Neural cell (in vitro differentiated cells): Measurements from ENCODE around the gene CHRM1.

Experiments
- EP300 ChIP-seq: fragments of 450-650 bp; conservative IDR thresholded peaks from 2 replicates; pipeline ENCODE4 v1.6.1; 2014; ENCODE audit warnings: antibody characterized with exemption, mild to moderate bottlenecking, moderate library complexity; ENCODE audit not compliant: poor library complexity, severe bottlenecking
- EZH2 ChIP-seq: fragments of 200-600, 300-800 bp; shearing (Covaris generic), sonication (generic); IDR thresholded peaks from 2 replicates; pipeline ENCODE4 v1.6.1; 2014; ENCODE audit warnings: antibody characterized with exemption, low read length, borderline replicate concordance, mild to moderate bottlenecking; ENCODE audit not compliant: insufficient read depth, poor library complexity, severe bottlenecking
- POLR2AphosphoS5 ChIP-seq: IDR thresholded peaks from 2 replicates; pipeline ENCODE4 v1.6.1; 2012
- TF ChIP-seq, protein P1 (sequence below): fragments of 450-650 bp; IDR thresholded peaks from 2 replicates; pipeline ENCODE4 v1.5.1; 2014; ENCODE audit warnings: antibody characterized with exemption, mild to moderate bottlenecking, moderate library complexity; ENCODE audit not compliant: poor library complexity, severe bottlenecking

DNA sequence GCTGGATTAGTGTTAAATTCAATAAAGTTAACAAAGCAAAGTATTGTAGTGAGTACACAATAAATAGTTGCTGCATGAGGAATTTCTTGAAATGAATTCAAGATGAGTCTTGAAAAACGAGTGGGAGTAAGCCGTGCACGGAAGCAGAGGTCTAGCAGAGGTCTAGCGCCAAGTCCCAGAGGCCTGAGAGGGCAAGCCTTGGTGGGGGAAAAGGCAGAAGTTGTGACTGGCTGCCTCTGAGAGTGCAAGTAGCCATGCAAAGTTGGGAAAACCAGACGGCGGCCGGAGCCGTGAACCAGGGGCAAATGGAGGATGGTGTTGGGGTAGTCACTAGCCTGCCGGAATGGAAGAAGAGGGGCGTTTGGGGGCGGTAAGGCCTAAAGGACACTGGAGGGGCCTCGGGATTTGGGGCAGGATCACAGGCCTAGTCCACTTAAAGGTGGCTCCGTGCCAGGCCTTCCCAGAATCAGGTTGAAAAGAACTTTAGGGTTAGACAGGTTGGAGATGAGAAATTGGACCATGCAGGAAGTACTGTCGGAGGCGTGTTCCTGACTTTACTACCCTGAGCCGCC lies 40.8 kb downstream of the CHRM1 start:
- TF ChIP-seq, protein P1, sequence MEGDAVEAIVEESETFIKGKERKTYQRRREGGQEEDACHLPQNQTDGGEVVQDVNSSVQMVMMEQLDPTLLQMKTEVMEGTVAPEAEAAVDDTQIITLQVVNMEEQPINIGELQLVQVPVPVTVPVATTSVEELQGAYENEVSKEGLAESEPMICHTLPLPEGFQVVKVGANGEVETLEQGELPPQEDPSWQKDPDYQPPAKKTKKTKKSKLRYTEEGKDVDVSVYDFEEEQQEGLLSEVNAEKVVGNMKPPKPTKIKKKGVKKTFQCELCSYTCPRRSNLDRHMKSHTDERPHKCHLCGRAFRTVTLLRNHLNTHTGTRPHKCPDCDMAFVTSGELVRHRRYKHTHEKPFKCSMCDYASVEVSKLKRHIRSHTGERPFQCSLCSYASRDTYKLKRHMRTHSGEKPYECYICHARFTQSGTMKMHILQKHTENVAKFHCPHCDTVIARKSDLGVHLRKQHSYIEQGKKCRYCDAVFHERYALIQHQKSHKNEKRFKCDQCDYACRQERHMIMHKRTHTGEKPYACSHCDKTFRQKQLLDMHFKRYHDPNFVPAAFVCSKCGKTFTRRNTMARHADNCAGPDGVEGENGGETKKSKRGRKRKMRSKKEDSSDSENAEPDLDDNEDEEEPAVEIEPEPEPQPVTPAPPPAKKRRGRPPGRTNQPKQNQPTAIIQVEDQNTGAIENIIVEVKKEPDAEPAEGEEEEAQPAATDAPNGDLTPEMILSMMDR: no peak
- no peak for TF ChIP-seq EZH2
- TF ChIP-seq POLR2AphosphoS5: no peak
- TF ChIP-seq EP300: no peak
